HG03045 (cell line): ENCODE data around the gene AP1M2.
"Not testable (repeated sequence)": the region's sequence is repeated elsewhere in the genome, so short reads cannot be mapped to it uniquely, and the experiment has no call there.

Experiments
- ATAC-seq: cut with Tn5 transposase; IDR thresholded peaks from one replicate; pipeline ENCODE4 v1.9.1; 2021; ENCODE audit warnings: mild to moderate bottlenecking, moderate library complexity; ENCODE audit not compliant: unreplicated experiment

Gene AP1M2

DNA sequence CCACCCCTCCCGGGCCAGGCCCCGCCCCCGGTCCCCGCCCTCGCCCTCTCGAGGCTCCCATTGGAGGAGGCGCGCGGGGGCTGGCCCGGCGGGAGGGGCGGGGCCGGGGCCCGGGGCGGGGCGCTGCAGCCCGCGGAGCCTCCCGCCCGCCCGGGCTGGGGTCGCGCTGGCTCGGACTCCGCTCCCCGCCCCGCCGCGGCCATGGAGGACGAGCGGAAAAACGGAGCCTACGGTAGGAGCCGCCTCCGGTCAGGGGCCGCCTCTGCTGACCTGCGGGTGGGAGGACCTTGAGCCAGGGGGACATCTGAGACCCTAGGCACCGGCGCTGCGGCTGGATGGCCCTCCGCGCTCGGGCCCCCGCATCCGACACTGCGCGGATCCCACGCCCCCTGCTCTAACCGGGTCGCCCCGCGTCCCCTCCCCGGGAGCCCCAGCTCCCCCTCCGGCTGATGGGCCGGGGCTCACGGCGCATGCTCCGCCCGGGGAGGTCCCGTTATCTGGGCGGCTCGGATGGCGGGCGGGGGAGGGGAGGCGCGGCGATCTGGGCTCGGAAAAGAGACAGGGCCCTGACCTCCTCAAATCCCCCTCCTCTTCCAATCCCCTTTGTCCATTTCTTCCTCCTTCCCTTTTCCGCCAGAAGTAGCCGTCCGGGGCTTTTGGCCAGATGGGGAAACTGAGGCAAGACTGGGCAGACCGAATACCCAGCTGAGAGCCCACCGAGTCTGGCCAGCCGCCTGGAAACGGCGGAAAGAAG is 15.4 kb upstream of the AP1M2 start:
- peak; percentile 70 for ATAC-seq

DNA sequence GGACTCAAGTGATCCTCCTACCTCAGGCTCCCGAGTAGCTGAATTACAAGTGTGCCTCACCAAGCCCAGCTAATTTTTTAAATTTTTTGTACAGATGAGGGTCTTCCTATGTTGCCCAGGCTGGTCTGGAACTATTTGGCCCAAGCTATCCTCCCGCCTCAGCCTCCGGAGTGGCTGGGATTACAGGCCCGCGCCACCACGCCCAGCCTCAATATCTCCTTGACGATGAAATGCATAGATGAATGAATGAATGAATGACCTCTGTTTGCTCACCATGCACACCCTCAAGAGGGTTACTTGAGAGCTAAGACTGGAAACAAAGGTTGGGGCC is 14.9 kb upstream of the AP1M2 start:
- ATAC-seq = no peak

DNA sequence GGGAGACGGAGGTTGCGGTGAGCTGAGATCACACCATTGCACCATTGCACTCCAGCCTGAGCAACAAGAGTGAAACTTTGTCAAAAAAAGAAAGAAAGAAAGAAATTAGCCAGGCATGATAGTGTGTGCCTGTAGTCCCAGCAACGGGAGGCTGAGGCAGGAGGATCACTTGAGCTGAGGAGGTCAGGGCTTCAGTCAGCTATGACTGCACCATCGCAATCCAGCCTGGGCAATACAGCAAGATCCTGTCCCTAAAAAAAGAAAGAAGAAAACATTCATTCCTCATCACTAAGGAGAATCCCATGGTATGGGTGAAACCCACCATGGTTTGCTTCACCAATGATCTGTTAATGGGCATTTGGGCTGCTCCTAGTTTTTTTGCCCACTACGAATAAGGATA is 13.0 kb upstream of the AP1M2 start:
- no peak for ATAC-seq

DNA sequence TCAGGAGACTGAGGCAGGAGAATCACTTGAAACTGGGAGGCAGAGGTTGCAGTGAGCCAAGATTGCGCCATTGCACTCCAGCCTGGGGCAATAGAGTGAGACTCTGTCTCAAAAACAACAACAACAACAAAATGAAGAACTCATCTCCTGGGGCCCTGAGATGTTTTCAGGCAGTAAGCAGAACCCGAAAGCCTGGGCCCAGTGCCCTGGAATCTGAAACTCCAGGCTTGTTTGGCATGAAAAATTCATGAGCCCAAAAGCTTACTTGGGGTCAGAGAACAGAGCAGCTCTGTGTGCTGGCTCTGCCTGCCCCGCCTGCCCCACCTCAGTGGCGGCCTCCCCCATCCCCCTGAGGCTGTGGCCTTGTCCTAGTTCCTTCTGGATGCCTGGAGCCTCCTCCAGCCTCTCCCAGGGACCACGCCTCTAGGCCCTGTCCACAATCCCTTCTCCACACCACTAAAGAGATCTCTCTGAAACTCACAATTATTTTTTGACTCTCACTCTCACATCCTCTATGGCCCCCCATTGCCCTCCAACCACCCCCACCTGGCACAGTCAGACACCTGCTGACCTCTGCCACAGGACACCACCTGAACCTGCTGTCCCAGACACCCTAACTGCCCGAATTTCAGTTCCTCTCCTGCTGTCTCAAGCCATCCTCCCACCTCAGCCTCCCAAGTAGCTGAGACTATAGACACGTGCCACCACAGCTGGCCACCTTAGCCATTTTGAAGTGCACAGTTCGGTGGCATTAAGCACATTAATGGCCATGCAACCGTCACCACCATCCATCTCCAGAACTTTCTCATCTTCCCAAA is 6.9 kb upstream of the AP1M2 start:
- ATAC-seq = no peak

DNA sequence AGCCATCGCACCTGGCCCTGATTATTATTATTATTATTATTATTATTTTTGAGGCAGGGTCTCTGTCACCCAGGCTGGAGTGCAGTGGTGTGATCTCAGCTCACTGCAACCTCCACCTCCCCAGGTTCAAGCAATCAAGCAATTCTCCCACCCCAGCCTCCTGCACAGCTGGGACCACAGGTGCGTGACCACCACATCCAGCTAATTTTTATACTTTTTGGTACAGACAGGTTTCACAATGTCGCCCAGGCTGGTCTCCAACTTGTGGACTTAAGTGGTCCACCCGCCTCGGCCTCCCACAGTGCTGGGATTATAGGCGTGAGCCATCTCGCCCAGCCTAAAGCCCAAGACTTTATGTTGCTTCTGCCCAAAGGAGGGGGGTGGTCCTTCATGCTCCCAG is 6.0 kb upstream of the AP1M2 start:
- no peak for ATAC-seq

DNA sequence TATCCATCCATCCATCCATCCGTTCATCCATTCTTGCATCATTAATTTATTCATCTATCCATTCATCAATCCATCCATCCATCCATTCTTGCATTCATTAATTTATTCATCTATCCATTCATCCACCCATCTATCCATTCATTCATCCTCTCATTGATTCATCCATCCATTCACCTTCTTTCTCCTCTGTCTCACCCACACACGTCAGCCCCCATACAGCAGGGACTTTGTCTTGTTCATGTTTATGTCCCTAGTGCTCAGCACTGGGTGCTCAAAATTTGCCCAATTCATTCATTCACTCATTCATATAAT is 683 bp upstream of the AP1M2 start:
- no peak for ATAC-seq

DNA sequence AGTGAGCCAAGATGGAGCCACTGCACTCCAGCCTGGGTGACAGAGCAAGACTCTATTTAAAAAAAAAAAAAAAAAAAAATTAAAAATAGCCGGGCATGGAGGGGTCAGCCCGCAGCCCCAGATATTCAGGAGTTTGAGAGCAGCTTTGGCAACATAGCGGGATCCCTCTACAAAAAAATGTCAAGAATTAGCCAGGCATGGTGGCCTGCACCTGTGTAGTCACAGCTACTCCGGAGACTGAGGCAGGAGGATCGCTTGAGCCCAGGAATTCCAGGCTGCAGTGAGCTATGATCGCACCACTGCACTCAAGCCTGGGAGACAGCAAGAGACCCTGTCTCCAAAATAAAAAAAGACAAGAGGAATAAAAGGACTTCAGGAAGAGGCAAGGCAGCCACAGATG is 716 bp downstream of the AP1M2 start:
- ATAC-seq = no peak

DNA sequence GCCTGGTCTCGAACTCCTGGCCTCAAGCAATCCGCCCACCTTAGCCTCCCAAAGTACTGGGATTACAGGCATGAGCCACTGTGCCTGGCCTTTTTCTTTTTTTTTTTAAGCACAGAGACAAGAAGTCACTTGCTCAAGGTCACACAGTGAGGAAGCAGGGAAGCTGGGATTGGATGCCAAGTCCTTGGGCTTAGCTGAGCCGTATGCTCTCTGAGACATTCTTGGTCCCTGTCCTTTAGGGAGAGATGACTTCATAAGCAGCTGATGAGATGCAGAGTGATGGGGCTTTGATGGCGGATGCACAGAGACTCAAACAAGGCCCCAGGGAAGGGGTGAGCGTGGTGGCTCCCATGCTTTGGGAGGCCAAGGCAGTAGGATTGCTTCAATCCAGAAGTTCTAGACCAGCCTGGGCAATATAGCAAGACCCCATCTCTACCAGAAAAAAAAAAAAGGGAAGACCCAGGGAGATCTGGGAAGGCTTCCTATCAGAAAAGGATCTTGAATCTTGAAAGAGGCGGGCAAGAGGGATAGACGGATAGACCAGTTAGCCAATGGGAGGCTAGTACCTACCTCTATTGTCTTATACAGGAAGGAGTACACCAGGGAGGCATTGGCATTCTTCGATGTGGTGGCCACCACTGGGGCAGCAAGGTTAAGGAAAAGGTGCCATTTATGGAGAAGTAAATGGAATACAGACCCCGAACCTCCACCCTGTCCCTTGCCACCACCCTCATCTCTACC is 3.9 kb downstream of the AP1M2 start:
- ATAC-seq = no peak

DNA sequence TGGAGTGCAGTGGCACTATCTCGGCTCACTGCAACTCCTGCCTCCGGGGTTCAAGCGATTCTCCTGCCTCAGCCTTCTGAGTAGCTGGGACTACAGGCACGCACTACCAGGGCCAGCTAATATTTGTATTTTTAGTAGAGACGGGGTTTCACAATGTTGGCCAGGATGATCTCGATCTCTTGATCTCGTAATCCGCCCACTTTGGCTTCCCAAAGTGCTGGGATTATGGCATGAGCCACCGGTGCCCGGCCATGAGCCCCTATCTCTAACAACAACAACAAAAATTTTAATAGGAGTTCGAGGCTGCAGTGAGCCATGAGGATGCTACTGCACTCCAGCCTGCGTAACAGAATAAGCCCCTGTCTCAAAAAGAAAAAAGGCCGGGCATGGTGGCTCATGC is 5.0 kb downstream of the AP1M2 start:
- ATAC-seq = no peak

DNA sequence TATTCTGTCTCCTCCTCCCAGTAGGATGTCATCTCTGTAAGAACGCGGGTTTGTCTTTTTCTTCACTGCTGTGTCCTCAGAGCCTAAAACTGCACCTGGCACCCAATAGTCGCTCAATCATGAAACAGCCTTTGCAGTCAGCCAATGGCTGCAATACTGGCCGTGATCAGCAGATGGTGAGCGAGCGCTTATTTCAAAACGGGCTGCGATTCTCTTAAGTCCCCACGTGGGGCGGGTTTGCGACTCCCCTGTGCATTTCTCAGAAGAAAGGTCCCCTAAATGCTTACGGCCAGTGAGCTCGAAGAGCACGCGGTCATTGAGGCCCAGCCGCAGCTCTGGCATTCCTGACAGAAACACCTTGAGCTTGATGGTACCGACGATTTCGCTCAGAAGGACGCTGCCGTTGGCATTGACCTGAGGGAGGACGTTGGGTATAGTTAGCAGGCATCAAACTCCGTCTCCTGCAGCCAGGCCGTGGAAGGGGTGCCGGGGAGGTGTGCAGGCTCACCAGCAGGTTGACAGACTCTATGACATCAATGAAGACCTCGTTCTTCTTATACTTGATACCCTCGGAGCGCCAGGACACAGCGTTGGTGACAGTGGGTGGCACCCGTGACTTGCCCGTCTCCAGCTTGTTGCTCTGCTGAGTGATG is 6.0 kb downstream of the AP1M2 start:
- ATAC-seq = no peak

DNA sequence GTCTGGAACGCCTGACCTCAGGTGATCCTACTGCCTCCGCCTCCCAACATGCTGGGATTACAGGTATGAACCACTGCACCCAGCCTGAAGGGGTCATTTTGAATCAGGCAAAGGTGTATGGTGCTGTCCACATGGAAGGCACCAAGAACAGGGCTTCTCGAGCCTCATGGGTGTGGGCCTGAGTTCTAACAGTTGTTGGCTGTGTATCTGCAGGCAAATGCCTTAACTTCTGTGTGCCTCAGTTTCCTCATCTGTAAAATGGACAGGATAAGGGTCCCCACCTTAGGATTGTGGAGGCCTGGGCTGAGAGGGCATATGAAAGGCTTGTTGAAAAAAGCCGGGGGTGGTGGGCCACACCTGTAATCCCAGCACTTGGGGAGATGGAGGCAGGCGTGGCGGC is 9.2 kb downstream of the AP1M2 start:
- ATAC-seq = no peak

DNA sequence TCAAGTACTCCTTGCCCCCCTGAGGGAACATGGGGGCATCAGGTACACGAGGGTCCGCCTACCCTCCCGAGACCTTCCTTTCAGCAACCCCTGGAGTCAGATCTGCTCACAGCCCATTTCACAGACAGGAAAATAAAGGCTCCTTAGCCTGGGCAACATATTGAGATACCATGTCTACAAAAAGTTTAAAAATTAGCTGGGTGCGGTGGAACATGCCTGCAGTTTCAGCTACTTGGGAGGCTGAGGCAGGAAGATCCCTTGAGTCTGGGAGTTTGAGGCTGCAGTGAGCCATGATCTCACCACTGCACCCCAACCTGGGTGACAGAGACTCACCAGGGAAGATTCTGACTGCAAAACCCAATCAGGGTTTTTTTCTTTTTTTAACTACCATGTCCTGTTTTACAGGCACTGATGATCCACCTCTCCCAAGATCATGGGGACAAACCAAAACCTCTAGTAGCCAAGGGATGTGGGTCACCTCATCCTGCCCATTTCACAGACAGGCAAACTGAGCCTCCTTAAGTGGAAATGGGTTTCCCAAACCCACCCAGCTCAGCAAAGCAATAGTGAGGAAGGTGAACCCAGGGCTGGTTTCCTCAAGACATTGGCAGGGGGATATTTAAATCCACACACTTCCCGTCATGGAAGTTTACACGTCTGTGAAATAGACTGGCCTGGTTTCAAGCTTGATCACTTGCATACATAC is 11.9 kb downstream of the AP1M2 start:
- no peak for ATAC-seq

DNA sequence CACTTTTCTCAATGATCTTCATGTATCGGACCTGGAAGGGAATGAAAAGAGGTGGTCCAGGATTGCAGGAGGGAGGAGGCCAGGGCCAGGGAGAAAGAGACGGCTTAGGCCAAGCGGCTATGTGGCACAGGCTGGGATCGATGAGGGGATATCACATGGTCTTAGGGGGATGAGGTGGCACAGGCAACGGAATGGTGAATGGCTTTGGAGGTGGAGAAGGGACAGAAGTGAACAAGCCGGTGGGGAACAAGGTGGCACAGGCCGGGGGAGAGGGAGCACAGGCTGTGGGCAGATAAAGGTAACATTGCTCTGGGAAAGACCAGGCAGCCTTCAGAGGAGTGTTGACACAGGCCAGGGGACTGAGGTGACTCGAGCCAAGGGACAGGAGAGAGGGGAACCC is 12.7 kb downstream of the AP1M2 start:
- no peak for ATAC-seq

DNA sequence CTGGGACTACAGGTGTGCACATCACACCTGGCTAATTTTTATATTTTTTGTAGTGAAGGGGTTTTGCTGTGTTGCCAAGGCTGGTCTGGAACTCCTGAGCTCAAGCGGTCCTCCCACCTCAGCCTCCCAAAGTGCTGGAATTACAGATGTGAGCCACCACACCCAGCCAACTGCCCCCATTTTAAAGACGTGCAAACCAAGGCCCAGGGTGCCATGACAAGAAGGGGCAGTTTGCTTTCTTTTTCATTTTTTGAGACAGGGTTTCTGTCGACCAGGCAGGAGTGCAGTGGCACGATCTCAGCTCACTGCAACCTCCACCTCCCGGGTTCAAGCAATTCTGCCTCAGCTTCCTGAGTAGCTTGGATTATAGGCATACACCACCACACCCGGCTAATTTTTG is 13.3 kb downstream of the AP1M2 start:
- not testable (repeated sequence) for ATAC-seq

DNA sequence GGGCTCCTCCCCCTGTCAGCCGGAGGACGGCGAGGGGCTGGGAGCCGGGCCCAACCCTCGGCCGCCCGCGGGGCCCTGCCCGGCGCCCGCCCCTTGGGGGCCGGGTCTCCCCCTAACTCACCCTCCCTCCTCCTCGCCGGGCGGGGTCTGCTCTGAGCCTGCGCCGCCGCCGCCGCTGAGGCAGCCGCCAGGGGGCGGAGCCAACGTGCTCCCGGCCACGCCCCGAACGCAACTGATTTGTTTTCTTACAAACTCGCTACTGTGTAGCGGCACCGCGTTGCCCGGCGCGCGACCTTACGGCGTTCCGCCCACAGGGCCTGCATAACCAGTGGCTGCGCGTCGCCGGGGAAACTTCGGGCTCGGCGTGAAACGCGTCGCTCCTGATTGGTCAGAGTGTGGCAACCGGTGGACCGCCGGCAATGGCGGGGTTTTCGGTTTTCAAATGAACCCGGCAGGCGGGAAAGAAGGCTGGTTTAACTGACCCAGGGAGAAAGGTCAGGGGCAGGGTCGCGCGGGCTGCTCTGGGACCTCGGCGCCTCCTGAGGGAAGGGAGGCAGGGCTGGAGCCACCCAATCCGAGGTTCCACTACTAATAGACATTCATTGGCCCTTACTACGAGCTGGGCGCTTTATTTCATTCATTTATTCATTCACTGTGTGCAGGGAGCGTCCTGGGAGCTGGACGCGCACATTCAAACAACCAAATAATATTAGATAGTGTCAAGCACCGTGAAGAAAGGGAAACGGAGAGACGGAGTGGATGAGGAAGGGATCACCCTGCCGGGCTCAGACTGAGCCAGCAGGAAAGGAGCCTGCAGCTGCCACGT is 18.1 kb downstream of the AP1M2 start, which contains the start of gene CDKN2D:
Gene CDKN2D (minus strand): TSS at position 154 of the 826 bp plus-strand sequence. CDS start 326 bp downstream, outside the sequence.
- ATAC-seq = peak; percentile 72

DNA sequence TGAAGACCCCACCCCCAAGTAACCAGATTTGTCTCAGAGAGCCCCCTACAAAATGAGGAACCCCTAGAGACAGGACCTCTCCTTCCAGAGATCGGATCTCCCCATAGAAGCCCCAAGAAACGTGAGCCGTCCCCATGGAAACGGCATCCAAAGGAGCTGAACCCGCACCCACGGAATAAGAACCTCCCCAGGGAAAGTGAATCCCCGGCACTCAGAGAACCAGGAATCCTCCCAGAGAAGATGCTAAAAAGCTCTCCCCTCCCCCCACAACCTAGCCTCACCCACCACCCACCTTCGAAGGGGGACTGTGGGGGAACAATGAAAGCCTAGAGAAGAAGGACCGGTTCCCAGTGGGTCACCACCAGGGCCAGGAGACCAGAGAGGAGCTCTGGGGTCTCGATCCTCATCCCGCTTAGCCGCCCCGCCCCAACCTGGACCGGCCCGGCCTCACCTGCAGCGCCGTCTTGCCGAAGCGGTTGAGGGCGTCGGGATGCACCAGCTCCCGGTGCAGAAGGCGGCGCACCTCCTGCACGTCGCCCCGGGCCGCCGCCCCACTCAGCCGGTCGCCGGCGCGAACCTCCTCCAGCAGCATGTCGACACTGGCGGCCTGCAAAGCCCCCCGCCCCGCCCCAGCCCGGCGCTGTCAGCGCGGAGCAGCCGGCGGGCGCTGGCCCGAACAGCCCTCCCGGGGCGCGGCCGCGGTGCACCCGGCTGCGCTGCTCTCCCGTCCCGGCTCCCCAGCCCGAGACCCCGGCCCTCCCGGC is 18.9 kb downstream of the AP1M2 start:
- no peak for ATAC-seq

DNA sequence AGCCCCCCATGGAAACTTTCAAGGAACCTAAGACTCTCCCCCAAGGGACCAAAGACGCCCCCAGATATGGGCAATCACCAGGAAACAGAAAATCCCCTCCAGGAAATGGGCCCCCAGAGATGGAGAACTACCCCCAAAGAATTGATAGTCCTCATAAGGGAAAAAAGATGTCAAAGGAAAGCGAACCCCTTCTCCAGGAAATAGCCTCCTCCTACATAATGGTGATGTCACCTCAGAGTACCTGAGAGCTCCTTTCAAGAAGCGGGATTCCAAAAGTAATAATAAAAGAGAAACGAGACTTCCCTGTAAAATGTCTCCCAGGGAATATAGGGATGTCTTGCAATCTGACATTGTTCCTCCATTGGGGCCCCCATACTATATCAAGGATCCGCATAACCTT is 19.5 kb downstream of the AP1M2 start:
- no peak for ATAC-seq

DNA sequence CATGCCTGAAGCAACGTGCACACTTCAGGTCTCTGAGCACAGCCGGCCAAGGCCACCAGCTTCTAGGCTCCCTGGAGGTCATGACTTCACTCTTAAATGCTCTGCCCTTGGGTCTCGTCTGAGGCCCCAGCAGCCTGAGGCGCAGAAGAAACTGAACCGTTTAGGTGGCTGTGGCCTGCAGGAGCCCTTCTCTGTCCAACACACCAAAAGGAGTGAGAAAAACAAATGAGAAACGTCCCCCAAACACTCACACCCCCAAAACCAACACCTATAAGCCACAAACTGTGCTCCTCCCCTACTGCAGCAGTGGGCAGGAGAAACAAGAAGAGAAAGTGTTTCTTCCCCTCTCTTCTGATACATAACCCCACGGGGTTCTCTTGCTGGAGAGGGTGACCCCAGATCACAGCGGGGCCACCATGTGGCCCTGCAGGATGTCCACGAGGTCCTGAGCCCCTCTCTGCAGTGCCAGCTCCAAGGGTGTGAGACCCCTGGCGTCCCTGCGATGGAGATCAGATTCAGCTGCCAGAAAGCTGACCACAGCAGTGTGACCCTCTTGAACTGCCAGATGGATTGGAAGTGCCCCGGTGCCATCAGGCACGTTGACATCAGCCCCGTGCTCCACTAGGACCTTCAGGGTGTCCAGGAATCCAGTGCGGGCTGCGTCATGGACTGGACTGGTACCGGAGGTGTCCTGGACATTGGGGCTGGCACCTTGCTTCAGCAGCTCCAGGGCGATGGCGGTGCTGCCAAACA is 20.3 kb downstream of the AP1M2 start:
- ATAC-seq = no peak

DNA sequence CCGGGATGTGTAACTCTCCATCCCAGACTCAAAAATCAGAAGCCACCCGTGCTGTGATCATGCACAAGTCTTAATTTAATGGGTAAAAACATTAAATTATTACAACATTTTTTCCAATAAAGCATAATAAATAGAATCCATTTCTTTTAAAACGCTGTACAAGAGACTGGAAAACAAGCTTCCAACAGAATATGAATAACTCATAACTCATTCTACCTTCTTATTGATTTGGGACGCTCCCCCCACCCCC is 20.8 kb downstream of the AP1M2 start:
- ATAC-seq = no peak
